ENCODE results near the gene HNRNPA2B1.

HNRNPA2B1 gene

DNA sequence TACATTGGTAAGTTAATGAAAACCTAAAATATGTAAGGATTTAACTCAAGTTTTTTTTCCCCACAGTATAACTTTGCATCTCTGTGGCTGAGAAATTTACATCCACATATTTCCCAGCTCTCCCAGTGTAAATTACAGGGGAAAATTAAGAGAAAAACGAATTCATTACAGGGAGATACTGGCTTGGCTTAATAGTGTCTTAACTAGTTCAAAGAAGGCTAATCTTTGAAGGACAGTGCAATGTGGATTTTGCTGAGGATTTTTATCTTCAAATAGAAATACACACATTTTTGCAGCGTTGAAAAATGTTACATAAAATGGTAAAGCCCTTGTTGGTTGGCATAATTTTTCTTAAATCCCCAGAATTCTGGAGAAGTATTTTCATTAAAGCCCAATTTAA, 2.5 kb upstream of the HNRNPA2B1 start (continued):
- TF ChIP-seq, protein P1, sequence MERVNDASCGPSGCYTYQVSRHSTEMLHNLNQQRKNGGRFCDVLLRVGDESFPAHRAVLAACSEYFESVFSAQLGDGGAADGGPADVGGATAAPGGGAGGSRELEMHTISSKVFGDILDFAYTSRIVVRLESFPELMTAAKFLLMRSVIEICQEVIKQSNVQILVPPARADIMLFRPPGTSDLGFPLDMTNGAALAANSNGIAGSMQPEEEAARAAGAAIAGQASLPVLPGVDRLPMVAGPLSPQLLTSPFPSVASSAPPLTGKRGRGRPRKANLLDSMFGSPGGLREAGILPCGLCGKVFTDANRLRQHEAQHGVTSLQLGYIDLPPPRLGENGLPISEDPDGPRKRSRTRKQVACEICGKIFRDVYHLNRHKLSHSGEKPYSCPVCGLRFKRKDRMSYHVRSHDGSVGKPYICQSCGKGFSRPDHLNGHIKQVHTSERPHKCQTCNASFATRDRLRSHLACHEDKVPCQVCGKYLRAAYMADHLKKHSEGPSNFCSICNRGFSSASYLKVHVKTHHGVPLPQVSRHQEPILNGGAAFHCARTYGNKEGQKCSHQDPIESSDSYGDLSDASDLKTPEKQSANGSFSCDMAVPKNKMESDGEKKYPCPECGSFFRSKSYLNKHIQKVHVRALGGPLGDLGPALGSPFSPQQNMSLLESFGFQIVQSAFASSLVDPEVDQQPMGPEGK (CRISPR knock-in tag; IDR thresholded peaks at IDR 0.05; ENCODE audit: borderline replicate concordance) = no peak
- TF ChIP-seq RARB (CRISPR knock-in tag; IDR thresholded peaks at IDR 0.05) = no peak

DNA sequence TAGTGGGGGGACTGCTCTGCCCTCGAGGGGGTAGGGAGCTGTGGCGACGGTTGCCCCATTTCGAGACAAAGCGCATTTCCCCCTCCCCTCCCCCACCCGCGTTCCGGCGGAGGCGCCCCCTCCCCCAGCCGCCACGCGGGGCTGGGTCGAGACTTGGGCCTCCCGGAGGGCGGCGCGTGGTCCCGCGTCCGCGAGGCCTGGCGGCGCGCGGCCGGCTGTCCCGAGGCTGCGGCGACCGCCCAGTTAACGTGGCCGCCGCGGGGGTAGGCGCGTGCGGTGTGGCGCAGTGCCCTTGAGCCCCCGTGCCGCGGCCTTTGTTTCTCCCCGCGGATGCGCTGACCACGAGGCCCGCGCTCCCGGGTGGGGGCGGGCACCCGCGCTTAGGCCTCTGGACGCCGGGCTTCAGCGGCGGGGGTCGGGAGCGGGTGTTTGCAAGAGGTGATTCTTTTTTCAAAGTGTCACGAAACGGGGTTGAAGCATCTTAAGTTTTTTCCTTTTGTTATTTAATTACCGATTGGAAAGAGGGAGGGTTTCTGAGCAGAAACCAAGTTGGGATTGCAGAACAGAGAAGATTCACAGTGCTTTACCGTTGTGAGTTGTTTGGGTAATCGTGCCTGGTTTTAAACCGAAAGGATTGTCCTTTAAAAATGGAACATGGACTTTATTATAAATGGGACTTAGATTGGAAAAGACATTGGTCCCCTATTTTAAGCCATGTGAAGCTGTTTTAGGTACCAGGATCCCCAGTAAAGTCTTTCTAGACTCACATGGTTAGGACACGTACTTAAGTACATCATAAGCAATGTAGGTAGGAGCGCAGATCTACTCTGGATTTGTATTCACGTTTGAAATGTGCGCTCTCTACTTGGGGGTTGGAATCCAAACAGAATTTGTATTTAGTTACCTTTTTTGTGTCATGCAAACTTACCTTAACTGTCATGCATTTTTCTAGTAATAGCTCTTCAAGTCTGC, 1.8 kb upstream of the HNRNPA2B1 start:
- TF ChIP-seq TCF4 (CRISPR knock-in tag; IDR thresholded peaks at IDR 0.05; ENCODE audit: borderline replicate concordance) = no peak
- TF ChIP-seq, protein P2, sequence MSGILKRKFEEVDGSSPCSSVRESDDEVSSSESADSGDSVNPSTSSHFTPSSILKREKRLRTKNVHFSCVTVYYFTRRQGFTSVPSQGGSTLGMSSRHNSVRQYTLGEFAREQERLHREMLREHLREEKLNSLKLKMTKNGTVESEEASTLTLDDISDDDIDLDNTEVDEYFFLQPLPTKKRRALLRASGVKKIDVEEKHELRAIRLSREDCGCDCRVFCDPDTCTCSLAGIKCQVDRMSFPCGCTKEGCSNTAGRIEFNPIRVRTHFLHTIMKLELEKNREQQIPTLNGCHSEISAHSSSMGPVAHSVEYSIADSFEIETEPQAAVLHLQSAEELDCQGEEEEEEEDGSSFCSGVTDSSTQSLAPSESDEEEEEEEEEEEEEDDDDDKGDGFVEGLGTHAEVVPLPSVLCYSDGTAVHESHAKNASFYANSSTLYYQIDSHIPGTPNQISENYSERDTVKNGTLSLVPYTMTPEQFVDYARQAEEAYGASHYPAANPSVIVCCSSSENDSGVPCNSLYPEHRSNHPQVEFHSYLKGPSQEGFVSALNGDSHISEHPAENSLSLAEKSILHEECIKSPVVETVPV (CRISPR knock-in tag; IDR thresholded peaks at IDR 0.05) = no peak
- TF ChIP-seq CREB5 (CRISPR knock-in tag; IDR thresholded peaks at IDR 0.05; ENCODE audit: low read depth) = no peak
- no peak for TF ChIP-seq PPARA (CRISPR knock-in tag; IDR thresholded peaks at IDR 0.05; ENCODE audit: borderline replicate concordance)
- no peak for TF ChIP-seq ESRRG (CRISPR knock-in tag; IDR thresholded peaks at IDR 0.05)
- TF ChIP-seq RARB (CRISPR knock-in tag; IDR thresholded peaks at IDR 0.05) = no peak
- TF ChIP-seq, protein P3, sequence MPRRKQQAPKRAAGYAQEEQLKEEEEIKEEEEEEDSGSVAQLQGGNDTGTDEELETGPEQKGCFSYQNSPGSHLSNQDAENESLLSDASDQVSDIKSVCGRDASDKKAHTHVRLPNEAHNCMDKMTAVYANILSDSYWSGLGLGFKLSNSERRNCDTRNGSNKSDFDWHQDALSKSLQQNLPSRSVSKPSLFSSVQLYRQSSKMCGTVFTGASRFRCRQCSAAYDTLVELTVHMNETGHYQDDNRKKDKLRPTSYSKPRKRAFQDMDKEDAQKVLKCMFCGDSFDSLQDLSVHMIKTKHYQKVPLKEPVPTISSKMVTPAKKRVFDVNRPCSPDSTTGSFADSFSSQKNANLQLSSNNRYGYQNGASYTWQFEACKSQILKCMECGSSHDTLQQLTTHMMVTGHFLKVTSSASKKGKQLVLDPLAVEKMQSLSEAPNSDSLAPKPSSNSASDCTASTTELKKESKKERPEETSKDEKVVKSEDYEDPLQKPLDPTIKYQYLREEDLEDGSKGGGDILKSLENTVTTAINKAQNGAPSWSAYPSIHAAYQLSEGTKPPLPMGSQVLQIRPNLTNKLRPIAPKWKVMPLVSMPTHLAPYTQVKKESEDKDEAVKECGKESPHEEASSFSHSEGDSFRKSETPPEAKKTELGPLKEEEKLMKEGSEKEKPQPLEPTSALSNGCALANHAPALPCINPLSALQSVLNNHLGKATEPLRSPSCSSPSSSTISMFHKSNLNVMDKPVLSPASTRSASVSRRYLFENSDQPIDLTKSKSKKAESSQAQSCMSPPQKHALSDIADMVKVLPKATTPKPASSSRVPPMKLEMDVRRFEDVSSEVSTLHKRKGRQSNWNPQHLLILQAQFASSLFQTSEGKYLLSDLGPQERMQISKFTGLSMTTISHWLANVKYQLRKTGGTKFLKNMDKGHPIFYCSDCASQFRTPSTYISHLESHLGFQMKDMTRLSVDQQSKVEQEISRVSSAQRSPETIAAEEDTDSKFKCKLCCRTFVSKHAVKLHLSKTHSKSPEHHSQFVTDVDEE (CRISPR knock-in tag; IDR thresholded peaks at IDR 0.05) = no peak
- ATAC-seq = peak; percentile 2; the same call in 2 of the 3 replicates

DNA sequence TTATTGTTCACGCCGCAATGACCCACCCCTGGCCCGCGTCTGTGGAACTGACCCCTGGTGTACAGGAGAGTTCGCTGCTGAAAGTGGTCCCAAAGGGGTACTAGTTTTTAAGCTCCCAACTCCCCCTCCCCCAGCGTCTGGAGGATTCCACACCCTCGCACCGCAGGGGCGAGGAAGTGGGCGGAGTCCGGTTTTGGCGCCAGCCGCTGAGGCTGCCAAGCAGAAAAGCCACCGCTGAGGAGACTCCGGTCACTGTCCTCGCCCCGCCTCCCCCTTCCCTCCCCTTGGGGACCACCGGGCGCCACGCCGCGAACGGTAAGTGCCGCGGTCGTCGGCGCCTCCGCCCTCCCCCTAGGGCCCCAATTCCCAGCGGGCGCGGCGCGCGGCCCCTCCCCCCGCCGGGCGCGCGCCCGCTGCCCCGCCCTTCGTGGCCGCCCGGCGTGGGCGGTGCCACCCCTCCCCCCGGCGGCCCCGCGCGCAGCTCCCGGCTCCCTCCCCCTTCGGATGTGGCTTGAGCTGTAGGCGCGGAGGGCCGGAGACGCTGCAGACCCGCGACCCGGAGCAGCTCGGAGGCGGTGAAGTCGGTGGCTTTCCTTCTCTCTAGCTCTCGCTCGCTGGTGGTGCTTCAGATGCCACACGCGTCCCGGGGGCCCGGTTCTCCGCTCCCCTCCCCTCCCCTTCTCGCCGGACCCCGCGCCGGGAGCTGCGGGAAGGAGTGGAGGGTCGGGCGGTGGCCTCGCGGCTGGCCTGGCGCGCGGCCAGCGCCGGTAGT, 887 bp upstream of the HNRNPA2B1 start, which contains the start of gene CBX3:
Gene CBX3, plus strand, starts transcription at position 499 of the 772 bp plus-strand sequence. CDS start 1,254 bp downstream, outside the sequence.
- ATAC-seq = peak; percentile 43
- 0 out of 2 replicates have a peak, but pooled peaks have one; percentile 25 for TF ChIP-seq GLIS3 (CRISPR knock-in tag; IDR thresholded peaks at IDR 0.05)
- TF ChIP-seq ESRRG (CRISPR knock-in tag; IDR thresholded peaks at IDR 0.05) = no peak
- TF ChIP-seq ZFP3 (CRISPR knock-in tag; IDR thresholded peaks at IDR 0.05) = 0 out of 2 replicates have a peak, but pooled peaks have one; percentile 20
- no peak for TF ChIP-seq ARNTL (CRISPR knock-in tag; IDR thresholded peaks at IDR 0.05; ENCODE audit: borderline replicate concordance, low read depth)
- TF ChIP-seq, protein P2 (CRISPR knock-in tag; IDR thresholded peaks at IDR 0.05) = 0 out of 2 replicates have a peak, but pooled peaks have one; percentile 33
- TF ChIP-seq, protein P3 (CRISPR knock-in tag; IDR thresholded peaks at IDR 0.05) = 0 out of 2 replicates have a peak, but pooled peaks have one; percentile 26
- TF ChIP-seq, protein P1 (CRISPR knock-in tag; IDR thresholded peaks at IDR 0.05; ENCODE audit: borderline replicate concordance) = 0 out of 2 replicates have a peak, but pooled peaks have one; percentile 47
